Stimulated activated CD4-positive, alpha-beta T cell treated with anti-CD3 and anti-CD28 coated beads, Interleukin-4, amount 100 ng/mL, for 48 hours (primary cell): Measurements from ENCODE around the gene DNM2.
"Not testable (repeated sequence)": the region's sequence is repeated elsewhere in the genome, so short reads cannot be mapped to it uniquely, and the experiment has no call there.

Source experiments
- DNase-seq, 2 donors: peaks; one replicate each; pipeline ENCODE4 v3.0.0-alpha.2; 2020; ENCODE audit warnings: low read depth in 2 of 2

The DNM2 gene

DNA sequence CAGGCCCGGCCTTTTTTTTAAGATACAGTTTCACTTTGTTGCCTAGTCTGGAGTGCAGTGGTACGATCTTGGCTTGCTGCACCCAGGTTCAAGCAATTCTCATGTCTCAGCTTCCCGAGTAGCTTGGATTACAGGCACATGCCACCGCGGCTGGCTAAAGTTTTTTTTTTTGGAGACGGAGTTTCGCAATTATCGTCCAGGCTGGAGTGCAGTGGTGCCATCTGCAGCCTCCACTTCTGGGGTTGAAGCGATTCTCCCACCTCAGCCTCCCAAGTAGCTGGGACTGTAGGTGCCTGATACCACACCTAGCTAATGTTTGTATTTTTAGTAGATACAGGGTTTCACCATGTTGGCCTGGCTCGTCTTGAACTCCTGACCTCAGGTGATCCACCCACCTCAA, 148.6 kb downstream of the DNM2 start:
- DNase-seq: no peak

DNA sequence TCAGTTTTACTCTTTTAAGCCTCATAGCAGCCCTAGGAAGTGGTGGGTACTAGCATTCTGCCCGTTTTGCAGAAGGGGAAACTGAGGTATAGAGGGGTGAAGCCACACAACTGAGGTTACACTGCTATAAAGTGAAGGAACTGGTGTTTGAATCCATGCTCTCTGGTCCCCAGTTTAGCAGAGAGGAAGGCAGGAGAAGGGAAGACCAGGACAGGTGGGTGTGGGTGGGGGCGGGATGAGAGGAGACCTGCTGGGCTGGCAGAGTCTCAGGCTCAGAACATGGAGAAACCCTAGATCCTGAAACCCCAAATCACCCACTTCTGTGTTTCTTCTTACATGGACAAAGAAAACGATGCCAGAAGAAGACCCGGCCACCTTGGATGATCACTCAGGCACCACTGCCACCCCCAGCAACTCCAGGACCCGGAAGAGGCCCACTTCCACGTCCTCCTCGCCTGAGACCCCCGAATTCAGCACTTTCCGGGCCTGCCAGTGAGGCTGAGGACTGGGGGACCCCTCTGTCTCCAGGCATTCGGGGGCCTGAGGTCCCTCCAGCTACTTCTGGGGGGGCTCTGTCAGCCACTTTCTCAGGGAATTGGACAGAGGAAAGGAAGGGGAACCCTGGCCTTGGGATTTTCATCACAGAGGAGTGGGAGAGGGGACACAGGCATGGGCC, 151.1 kb downstream of the DNM2 start:
- DNase-seq: no peak

DNA sequence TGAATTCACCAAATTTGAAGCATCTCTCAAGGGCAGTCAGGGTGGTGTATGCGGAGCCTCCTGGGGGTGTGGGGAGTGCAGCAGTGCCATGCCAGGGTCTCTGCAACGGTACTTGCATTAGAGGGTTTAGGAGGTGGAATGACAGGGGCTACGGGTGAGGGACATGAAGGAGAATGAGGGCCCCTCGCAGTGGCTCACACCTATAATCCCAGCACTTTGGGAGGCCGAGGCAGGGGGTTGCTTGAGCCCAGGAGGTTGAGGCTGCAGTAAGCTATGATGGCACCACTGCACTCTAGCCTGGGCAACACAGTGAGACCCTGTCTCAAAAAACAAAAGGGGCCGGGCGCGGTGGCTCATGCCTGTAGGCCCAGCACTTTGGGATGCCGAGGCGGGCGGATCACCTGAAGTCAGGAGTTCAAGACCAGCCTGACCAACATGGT, 152.0 kb downstream of the DNM2 start:
- not testable (repeated sequence) for DNase-seq

DNA sequence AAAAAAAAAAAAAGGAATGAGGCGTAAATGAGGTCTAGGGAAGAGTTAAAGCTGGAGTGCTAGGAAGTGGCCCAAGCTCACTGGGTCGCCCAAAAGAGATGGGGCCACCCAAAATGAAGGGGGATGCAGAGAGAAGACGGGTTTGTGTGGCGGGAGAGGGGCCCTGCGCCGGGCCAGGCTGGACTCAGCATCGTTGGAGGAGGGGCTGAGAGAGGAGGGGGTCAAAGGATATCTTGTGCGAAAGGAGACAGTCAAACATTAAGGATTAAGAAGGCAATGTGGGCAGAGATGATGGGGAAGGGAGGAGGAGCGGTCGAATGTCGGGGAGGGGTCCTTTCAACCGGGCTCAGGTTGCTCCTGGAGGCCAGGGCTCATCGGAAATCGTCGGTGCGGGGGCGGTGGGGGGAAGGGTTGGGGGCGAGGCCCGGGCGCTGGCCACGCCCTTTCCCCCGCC, 152.6 kb downstream of the DNM2 start:
- no peak for DNase-seq

DNA sequence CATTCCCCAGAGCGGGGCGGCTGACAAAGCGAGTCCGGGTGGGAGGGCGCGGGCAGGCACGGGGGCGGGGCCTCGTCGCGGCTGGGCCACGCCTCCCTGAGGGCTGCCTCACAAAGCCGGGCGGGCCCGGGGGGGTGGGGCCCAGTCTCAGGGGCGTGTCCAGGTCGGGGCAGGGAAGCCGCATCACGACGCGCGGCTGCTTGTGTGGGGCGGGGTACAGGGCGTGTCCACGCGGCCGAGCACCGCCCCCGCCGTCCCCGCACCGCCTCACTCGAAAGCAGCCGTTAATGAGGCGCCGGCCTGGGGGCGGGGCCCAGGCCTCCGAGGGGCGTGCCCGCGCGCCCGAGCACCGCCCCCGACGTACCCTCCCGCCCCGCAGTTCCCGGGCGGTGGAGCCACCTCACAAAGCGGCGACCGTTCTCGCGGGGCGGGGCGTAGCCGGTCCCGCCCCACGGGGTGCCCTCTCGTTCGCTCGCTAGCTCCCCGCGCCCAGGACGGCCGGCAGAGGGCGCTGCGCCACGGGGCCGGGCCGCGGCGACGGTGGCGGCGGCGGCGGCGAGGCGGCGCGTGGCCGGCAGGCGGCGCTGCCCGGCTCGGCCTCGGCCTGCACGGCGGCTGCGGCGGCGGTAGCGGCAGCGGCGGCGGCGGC, 153.2 kb downstream of the DNM2 start, which contains the start of gene CARM1:
CARM1 (plus strand) TSS at position 599 of the 649 bp plus-strand sequence. CDS start 150 bp downstream, outside the sequence.
- DNase-seq: peak; percentile 99

DNA sequence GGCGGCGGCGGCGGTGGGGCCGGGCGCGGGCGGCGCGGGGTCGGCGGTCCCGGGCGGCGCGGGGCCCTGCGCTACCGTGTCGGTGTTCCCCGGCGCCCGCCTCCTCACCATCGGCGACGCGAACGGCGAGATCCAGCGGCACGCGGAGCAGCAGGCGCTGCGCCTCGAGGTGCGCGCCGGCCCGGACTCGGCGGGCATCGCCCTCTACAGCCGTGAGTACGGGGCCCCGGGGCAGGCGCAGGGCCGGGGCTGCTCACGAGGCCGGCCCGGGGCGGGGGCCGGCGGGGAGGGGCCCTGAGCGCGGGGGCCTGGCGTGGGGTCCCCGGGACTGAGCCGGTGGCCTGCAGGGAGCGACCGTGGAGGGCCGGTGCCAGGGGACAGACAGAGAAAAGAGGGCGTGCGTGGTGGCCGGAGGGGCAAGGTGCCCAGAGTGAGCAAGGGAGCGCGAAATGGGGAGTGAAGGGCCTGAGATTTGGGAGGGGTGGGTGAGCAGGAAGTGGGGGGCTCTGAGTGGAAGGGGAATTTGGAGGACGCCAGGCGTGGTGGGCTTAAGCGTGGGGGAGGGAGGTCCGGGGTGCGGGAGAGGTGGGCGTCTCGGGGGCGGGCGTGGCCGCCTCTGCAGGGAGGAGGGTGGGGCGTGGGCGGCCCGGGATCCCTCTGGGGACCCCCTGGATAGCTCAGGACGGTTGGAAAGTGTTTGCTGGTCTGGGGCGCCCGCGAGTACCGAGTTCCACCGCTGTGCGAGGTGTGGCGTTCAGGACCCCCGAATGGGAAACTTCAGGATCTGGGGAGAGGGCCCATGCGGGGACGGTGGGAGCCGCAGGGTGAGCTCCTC, 154.0 kb downstream of the DNM2 start:
- DNase-seq: peak in 1 of 2 donors; percentile 16

DNA sequence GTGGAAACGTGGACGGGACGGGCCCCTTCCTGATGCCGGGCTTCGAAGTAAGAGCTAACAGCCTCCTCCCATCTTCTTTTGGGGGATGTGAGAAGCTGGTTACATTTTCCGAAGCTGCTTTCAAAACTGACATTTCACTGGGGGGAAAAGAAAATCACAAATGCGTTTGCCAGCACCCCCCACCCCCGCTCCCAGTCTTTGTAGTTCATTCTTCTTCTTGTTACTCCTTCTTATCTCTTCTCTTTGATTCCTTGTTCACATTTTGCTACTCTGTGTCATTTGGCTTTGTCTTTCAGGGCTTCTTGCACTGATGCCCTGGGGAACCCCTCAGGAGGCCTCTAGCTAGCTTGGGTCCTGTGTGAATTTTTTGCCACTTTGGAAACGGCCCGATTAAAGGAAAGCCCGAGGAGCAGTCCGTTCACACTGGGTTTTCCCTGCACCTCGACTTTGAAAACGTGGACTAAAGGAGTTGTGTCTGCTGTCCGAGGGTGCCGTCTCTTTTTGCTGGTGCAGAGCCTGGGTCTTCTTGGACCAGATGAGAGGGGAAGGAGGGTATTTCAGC, 154.7 kb downstream of the DNM2 start:
- DNase-seq: no peak

DNA sequence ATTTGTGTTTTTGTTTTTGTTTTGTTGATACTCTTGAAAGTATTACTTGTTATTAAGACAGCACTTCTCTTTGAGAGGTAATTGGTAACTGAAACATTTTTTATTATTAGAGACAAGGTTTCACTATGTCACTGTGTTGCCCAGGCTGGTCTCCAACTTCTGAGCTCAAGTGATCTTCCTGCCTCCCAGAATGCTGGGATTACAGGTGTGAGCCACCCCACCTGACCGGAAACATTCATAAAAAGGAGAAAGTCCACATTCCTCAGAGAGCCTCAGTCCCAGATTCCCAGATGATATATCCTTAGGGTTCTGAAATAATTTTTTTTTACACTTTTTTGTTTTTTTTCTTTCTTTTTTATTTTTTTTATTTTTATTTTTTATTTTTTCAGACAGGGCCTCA, 156.1 kb downstream of the DNM2 start:
- no peak for DNase-seq

DNA sequence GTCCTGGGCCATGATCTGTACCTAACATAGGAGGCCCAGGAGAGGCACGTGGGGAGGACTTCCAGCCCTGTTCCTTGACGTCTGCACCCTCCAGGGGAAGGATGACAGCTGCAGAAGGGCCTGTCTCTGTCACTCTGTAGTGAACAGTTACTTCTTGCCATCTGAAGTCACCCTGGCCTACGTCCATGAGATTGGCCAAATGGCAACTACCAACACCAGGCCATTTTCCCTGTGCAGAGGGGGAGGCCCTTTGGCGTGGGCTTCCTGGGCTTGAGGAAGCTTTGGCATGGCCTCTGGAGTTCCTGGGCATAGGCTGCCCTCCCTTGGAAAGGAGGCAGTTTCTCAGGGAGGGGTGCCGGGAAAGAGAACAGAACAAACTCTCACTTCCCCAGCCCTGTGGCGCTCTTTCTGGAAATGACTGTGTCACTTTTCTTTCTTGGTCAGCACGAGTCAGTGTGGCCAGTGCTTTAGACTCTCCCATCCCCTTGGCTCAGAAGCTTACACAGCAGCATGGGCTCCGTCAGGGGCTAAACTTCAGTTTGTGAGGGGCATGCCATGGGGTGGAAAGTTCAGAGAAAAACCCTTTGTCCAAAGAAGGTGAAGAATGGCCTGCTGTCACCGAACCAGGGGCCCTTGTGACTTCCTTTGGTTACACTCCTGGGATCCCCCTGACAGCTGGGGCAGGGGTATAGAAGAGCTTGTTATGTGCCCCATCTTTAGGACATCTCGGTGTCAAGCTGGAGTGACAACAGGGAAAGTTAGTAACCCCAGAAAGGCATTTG, 158.8 kb downstream of the DNM2 start:
- DNase-seq: no peak

DNA sequence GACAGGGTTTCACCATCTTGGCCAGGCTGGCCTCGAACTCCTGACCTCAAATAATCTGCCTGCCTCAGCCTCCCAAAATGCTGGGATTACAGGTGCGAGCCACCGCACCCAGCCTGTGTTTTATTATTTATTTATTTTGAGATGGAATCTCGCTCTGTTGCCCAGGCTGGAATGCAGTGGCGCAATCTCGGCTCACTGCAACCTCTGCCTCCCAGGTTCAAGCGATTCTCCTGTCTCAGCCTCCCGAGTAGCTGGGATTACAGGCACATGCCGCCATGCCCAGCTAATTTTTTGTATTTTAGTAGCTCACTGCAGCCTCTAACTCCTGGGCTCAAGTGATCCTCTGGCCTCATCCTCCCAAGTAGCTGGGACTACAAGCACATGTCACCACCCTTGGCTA, 159.7 kb downstream of the DNM2 start:
- not testable (repeated sequence) for DNase-seq

DNA sequence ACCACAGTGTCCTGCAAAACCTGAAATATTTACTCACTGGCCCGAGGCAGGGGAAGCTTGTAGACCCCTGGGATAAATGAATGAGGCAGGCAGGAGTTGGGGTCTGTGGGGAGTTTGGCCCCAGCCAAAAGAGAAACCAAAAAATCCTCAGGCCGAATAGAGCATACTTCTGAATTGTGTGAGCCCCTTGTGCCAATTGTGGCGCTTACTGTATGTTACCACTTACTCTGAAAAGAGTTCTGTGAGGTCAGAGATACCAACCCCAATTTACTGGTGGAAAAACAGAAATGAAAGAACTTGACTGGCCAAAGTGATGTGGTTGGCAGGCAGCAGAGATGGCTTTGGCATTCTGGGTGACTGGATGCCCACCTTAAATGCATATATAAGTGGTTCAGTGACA, 160.4 kb downstream of the DNM2 start:
- no peak for DNase-seq
